DMS53 treated with DMSO at 0.1 percent for 48 hours (cell line): Measurements from ENCODE around the gene PAQR5.

ENCODE experiments used
- DNase-seq: peaks from one replicate; lab custom pipeline; 2025; ENCODE audit not compliant: unreplicated experiment; lab: John Stamatoyannopoulos, UW

PAQR5 gene

DNA sequence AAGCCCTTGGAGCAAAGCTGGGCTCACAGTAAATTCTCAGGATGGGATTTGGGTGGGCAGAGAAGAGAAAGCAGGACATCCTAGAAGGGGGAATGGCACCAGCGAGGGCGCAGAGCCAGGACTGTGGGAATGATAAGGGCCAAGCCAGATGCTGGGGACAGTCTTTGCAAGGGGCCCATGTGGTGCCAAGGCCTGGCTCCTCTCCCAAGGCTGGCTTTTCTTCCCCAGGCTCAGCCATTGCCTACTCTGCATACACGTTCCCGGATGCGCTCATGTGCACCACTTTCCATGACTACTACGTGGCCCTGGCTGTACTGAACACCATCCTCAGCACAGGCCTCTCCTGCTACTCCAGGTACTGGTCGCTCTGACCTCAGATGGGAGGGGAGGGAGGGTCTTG lies 90.7 kb downstream of the PAQR5 start:
- DNase-seq = no peak

DNA sequence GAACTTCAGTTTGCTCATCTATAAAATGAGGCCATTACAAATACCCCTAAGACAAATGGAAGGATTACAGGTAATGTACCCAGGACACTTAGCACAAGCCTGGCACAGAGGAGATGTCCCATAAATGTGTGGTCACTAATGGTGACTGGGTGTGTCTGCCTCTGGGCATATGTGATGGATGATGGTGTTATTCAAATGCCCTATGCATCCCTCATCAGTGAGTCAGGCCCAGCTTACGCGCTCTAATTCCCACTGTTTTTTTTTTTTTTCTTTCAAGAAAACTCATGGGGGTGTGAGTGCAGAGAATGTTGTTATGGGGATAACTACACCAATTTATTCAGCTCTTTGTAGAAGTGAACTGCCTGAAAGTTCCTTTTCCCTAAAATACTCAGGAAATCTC lies 91.9 kb downstream of the PAQR5 start:
- DNase-seq = no peak

- no peak for DNase-seq
These were observed 92.5 kb downstream of the PAQR5 start for GRCh38 chr15:69391046-69391757.

DNA sequence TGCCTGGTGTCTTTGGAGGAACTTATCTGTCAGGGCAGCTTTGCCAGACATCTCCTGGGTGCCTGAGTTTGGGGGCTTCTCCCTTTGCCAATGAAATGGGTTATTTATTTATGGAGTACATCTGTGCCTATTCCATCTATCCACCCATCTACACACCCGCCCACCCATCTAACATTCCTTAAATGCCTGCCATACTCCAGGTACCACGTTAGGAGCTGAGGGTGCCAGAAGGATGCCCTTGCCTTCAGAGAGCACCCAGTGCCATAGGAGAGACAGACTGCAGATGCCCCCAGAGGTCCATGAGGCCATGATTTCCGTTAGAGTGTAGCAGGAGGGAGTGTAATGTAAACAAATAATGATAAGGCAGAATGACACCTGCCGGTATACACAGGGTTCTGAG lies 93.6 kb downstream of the PAQR5 start:
- DNase-seq = no peak

- DNase-seq = no peak
These were observed 95.2 kb downstream of the PAQR5 start for GRCh38 chr15:69393831-69394491.

DNA sequence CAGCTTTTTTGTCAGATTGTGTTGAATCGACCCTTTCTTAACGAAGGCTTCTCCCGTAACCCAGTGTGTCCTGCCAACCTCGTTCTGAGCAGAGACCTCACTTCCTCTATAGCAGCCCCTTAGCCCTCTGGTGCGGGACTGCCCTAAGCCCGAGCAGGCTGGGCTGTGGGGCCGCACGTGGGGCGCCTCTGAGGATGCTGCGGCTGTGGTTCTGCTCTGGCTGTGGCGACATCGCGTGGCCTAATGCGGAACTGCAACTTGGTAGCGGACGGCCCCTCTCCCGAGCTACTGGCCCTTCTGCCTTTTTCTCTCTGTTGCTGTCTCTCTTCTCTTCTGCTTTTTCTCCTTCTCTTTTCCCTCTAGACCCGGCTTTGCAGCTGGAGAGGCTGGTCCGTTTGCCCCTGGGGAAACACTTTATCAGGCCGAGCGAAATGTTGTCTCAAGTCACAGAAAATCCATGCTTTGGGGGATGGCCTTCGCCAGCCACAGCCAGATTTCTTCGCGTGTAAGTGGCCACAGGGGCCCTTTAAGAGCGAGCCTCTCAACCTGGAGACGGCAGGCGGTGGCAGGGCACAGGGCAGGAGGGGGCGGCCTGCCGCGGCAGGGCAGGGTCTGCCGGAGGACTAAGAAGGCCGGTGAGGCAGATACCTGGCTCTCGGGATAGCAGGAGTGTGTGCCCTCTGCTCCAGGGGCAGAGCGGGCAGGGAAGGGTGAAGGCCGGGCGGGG lies 96.0 kb downstream of the PAQR5 start:
- DNase-seq = peak; percentile 11

GRCh38 chr15:69395460-69395859 lies 96.7 kb downstream of the PAQR5 start:
- DNase-seq = no peak

DNA sequence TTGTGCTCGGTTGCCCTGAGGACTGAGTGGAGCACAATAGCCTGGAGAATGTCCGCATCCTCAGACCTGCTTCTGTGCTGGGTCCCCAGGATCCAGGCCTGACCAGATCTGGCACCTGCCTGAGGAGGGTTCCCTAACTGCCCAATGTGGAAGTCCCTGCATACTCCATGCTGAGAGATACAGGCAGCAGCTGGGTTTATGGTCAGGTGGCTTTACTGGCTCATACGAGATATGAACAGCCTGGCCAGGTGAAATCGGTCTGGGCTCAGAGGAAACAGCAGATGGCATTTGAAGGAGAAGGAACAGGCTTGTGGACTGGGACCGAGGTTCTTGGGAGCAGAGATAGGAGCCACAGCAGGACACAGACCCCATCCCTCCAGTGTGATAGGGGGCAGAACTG lies 97.3 kb downstream of the PAQR5 start:
- no peak for DNase-seq

DNA sequence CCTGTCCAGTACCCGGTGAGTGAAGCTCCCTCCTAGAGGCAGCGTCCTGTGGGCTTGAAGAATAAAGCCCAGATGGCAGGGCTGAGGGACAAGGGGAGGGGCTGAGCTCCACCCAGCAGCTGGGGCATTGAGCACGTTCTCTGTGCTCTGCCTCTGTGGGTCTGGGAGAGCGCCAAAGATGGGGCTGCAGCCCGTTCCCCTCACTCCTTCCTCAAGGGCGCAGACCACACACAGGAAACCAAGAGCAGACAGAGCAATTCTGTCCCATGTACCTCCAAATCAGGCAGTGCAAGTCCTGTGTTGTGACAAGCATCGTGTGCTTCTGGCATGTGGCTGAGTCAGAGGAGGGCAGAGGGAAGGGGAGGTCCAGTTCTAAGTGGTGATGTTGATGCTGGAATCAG lies 99.8 kb downstream of the PAQR5 start:
- DNase-seq = no peak

GRCh38 chr15:69400850-69401249 lies 102.1 kb downstream of the PAQR5 start:
- no peak for DNase-seq

GRCh38 chr15:69402816-69403215 lies 104.1 kb downstream of the PAQR5 start:
- no peak for DNase-seq

- DNase-seq = no peak
These were observed 104.9 kb downstream of the PAQR5 start for GRCh38 chr15:69403594-69403993.

DNA sequence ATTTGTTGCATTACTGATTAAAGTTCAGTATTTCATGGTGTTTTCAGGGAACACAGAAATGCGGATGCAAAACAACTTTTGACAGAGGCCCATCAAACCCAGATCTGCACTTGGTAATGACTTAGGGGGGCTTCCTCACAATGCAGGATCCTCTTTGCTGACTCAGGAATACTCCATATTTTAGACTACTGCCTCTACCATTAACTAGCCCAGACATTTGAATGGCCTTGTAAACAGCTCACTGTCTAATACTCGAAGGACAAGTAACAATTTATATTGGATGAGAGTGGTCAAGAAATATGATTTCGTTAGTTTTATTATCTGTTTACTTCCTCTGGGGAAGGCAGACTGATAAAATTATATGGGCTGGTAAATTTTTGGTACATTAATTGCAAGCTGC lies 106.4 kb downstream of the PAQR5 start:
- DNase-seq = no peak

GRCh38 chr15:69407719-69408400 lies 109.1 kb downstream of the PAQR5 start:
- no peak for DNase-seq

DNA sequence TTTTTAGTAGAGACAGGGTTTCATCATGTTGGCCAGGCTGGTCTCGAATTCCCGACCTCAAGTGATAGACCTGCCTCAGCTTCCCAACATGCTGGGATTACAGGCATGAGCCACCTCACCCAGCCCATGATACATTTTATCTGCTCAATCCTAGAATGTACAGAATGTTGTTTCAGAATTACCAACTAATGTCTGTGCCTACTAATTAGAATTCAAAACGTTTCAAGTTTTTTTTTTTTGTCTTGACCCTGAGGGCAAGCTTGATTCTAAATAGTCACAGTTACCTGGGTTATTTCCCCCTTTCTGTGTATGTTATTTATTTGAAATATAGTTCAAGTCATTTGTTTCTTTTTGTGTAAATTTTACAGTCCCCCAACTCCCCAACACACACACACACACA lies 110.1 kb downstream of the PAQR5 start:
- DNase-seq = no peak

DNA sequence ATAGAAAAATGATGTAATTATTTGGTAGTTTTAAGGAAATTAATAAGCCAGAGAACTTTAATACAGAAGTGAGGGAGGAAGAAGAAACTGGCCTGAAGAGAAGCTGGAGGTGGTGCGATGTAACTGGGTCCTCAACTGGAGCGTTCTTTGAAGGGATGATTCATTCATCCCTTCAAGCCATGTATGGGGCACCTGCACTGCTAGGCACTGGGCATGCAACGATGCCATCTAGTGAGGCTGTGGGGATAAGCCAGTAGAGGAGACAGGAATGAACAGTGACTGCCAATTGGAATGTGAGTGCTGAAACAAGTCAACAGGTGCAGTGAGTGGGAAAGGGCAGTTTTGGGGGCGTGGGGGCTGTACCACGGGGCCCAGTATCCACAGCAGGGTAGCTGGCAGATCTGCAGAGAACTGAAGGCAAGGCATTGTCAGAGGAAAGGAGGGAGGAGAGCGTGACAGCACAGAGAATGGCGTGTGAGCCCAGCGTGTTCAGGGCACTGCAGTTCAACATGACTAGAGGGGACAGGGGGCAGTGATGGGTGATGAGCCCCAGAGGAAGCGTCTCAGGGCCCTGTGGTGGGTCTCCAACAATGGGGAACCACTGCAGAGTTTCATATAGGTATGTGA lies 111.6 kb downstream of the PAQR5 start:
- DNase-seq = peak; percentile 26

DNA sequence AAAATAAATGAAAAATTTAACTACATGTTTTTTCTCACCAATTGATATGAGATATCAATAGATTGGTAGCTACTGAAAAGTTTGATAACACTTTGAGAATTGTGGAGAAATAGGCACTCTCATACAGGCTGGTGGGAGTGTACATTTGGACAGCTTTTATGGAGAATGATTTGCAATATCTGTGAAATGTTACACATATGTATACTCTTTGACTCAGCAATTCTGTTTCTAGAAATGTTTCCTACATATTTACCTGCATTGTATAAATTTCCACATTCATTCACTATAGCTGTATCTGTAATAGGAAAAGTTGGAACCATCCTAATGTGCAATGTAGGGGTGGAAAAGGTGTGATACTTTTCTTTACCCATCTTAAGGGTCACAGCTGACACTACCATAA lies 113.6 kb downstream of the PAQR5 start:
- DNase-seq = no peak

- no peak for DNase-seq
These were observed 114.0 kb downstream of the PAQR5 start for GRCh38 chr15:69412701-69413100.

DNA sequence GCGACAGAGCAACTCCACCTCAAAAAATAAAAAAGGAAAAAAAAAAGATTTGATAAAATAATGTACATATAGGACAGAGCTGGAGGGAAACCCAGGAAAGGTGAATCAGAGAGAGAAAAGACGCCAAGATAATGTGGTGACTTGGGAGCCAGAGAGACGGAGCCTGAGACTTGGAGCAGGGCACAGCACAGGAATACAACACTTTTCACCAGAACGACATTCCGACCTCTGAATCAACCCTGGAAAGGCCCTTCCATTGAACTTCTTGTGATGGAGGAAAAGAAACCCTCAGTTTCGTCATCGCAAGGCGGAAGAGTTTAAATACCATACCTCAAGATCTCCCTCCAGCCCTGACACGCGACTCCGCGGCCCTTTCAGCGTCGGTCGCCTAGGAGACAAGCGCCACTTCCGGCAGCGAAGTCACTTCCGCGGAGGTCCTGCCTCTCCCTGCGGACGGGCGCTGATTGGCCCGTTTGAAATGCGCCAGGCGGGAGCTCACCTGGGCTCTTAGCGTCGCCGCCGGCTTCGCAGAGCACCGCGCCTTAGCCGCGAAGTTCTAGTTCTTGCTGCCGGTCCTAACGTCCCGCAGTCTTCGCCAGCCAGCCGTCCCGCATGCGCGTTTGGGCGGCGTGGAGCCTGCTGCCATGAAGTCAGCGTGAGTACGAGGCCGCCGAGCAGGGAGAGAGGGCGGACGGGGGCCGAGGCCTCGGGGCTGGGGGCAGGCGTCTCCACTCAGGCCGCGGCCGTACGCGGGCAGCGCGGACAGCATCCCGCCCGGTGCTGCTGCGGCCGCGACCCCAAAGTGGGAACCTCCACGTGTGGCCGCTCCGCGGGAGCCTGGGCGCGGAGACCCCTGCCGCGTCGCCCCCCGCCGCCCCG lies 115.3 kb downstream of the PAQR5 start, which contains the start of gene KIF23:
Gene KIF23 (plus strand): TSS at position 528 of the 879 bp plus-strand sequence. CDS start 117 bp downstream, at position 645.
- peak; percentile 84 for DNase-seq

DNA sequence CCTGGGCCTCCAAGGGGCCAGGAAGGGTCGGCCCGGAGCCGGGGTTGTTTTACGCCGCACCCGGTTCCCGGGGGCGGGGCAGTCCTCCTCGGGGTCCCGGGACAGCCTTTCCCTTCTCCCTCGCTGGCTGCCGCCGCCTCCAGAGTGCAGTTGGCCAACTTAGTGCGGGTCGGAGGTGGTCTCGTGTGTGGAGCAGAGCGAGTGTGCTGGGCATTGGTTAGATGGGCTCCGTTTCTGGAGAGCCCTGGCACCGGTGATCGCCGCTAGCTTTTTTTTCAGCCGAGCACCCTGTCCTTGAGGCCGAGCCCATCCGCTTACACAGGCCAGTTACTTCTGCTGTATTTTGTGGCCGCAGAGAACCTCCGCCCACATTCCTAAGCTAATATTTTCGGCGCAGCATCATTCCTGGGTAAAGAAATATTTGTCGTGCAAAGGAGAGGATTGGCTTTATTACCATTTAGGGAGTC lies 116.0 kb downstream of the PAQR5 start:
- DNase-seq = no peak
